Spleen (tissue), 7 donors: ENCODE measurements around the gene CAMTA1.

ENCODE experiments used
- CTCF ChIP-seq, 11 experiments: fragments of 200-600 bp in 7 of 11; fragments of 450-650 bp in 4 of 11; sonication (generic) in 4 of 11; IDR thresholded peaks in 8 of 11; conservative IDR thresholded peaks in 3 of 11; 1 replicate in 7 of 11; 2 replicates in 4 of 11; pipeline versions ENCODE4 v1.4.0 to v1.8.0; 2016 to 2021; ENCODE audit warnings: antibody characterized with exemption in 11 of 11, inconsistent platforms in 4 of 11, mild to moderate bottlenecking in 1 of 11
- POLR2A ChIP-seq, 3 donors: fragments of 450-650 bp; IDR thresholded peaks; one replicate each; pipeline ENCODE4 v1.5.1; 2017; ENCODE audit warnings: antibody characterized with exemption in 3 of 3, mild to moderate bottlenecking in 1 of 3
- donor health status: DM: no; HTN: no; CAD: no; lungs with moderate emphysema.
- donor health status: DM: no; HTN: no; CAD: no.
- donor health status: DM: no; HTN: no; CAD: no.

GRCh38 chr1:7436056-7437005, 651.1 kb downstream of the CAMTA1 start:
- no peak for TF ChIP-seq CTCF (IDR thresholded peaks at IDR 0.05 in 8 of 11, conservative IDR thresholded peaks at IDR 0.05 in 3 of 11)
- no peak for TF ChIP-seq POLR2A (IDR thresholded peaks at IDR 0.05)
